Neural cell (in vitro differentiated cells): Measurements from ENCODE around the gene AP2B1. TPM values are rescaled to one million over a fixed set of nuclear protein-coding genes. Genes with fewer than 3 reads are reported as not detected.

Source experiments
- H2AFZ ChIP-seq: fragments of 200-600, 300-800 bp; sonication (generic), shearing (Covaris generic); 2 replicates; pipeline ENCODE4 v1.6.0; 2014; ENCODE audit warnings: low read depth, mild to moderate bottlenecking, antibody characterized with exemption, low read length, moderate library complexity
- H3F3A ChIP-seq: fragments of 200-600 bp; shearing (Covaris generic); 2 replicates; pipeline ENCODE4 v1.6.1; 2016; ENCODE audit warnings: mild to moderate bottlenecking, moderate library complexity, mixed read lengths, antibody characterized with exemption, low read length; ENCODE audit not compliant: insufficient read depth, poor library complexity, severe bottlenecking
- H3K27ac ChIP-seq: fragments of 200-600, 300-800 bp; sonication (generic), shearing (Covaris generic); 2 replicates; pipeline ENCODE4 v1.5.1; 2014; ENCODE audit warnings: mild to moderate bottlenecking, low read length, moderate library complexity
- H3K27me3 ChIP-seq: fragments of 300-800, 200-600 bp; sonication (generic), shearing (Covaris generic); 2 replicates; pipeline ENCODE4 v1.6.0; 2014; ENCODE audit warnings: mild to moderate bottlenecking, low read depth, low read length, moderate library complexity; ENCODE audit not compliant: insufficient read depth
- H3K36me3 ChIP-seq: fragments of 300-800, 200-600 bp; sonication (generic), shearing (Covaris generic); 2 replicates; pipeline ENCODE4 v1.5.1; 2014; ENCODE audit warnings: mild to moderate bottlenecking, antibody characterized with exemption, low read length, moderate library complexity; ENCODE audit not compliant: insufficient read depth
- H3K4me2 ChIP-seq: fragments of 300-800, 200-600 bp; sonication (generic), shearing (Covaris generic); 2 replicates; pipeline ENCODE4 v1.6.0; 2014; ENCODE audit warnings: mild to moderate bottlenecking, low read length
- H3K4me3 ChIP-seq: fragments of 300-800, 200-600 bp; sonication (generic), shearing (Covaris generic); 2 replicates; pipeline ENCODE4 v1.5.1; 2014; ENCODE audit warnings: mild to moderate bottlenecking, low read length, moderate library complexity
- H3K79me2 ChIP-seq: fragments of 200-600 bp; shearing (Covaris generic); replicated peaks from 2 replicates; pipeline ENCODE4 v1.6.0; 2014; ENCODE audit warnings: mild to moderate bottlenecking, low read length, moderate library complexity; ENCODE audit not compliant: insufficient read depth
- H3K9ac ChIP-seq: fragments of 300-800, 200-600 bp; sonication (generic), shearing (Covaris generic); 2 replicates; pipeline ENCODE4 v1.6.1; 2016; ENCODE audit warnings: mild to moderate bottlenecking, low read length, mixed read lengths
- H3K9me2 ChIP-seq: fragments of 200-600 bp; shearing (Covaris generic); 2 replicates; pipeline ENCODE4 v1.6.1; 2016; ENCODE audit warnings: mild to moderate bottlenecking, low read length, mixed read lengths; ENCODE audit not compliant: insufficient read depth
- H3K9me3 ChIP-seq: fragments of 200-600, 300-800 bp; sonication (generic), shearing (Covaris generic); 2 replicates; pipeline ENCODE4 v1.6.1; 2016; ENCODE audit warnings: mild to moderate bottlenecking, mixed run types, low read length, moderate library complexity, mixed read lengths
- H4K20me1 ChIP-seq: fragments of 200-600 bp; shearing (Covaris generic); 2 replicates; pipeline ENCODE4 v1.6.1; 2016; ENCODE audit warnings: mild to moderate bottlenecking, mixed run types; ENCODE audit not compliant: insufficient read depth
- EP300 ChIP-seq: fragments of 450-650 bp; conservative IDR thresholded peaks from 2 replicates; pipeline ENCODE4 v1.6.1; 2014; ENCODE audit warnings: antibody characterized with exemption, mild to moderate bottlenecking, moderate library complexity; ENCODE audit not compliant: poor library complexity, severe bottlenecking
- EZH2 ChIP-seq: fragments of 200-600, 300-800 bp; shearing (Covaris generic), sonication (generic); IDR thresholded peaks from 2 replicates; pipeline ENCODE4 v1.6.1; 2014; ENCODE audit warnings: antibody characterized with exemption, low read length, borderline replicate concordance, mild to moderate bottlenecking; ENCODE audit not compliant: insufficient read depth, poor library complexity, severe bottlenecking
- MXI1 ChIP-seq: fragments of 450-650 bp; conservative IDR thresholded peaks from 2 replicates; pipeline ENCODE4 v1.6.1; 2014; ENCODE audit warnings: antibody characterized with exemption, mild to moderate bottlenecking; ENCODE audit not compliant: poor library complexity, severe bottlenecking
- POLR2AphosphoS5 ChIP-seq: IDR thresholded peaks from 2 replicates; pipeline ENCODE4 v1.6.1; 2012
- RAD21 ChIP-seq: fragments of 450-650 bp; conservative IDR thresholded peaks from 2 replicates; pipeline ENCODE4 v1.6.1; 2014; ENCODE audit warnings: antibody characterized with exemption, mild to moderate bottlenecking, moderate library complexity
- REST ChIP-seq: IDR thresholded peaks from 2 replicates; pipeline ENCODE4 v1.6.1; 2012; ENCODE audit warnings: borderline replicate concordance
- SMC3 ChIP-seq: fragments of 450-650 bp; conservative IDR thresholded peaks from 2 replicates; pipeline ENCODE4 v1.6.1; 2014; ENCODE audit warnings: antibody characterized with exemption, mild to moderate bottlenecking, moderate library complexity; ENCODE audit not compliant: poor library complexity
- TAF1 ChIP-seq: IDR thresholded peaks from 2 replicates; pipeline ENCODE4 v1.6.1; 2012; ENCODE audit warnings: low read depth
- polyA plus RNA-seq: library from polyadenylated mRNA; depleted of rRNA; stranded (reverse); fragments of >200 nt; gene quantifications from 2 replicates; pipeline ENCODE4 v1.2.3, GENCODE V29; 2014
- TF ChIP-seq, protein P1 (sequence below): fragments of 450-650 bp; IDR thresholded peaks from 2 replicates; pipeline ENCODE4 v1.5.1; 2014; ENCODE audit warnings: antibody characterized with exemption, mild to moderate bottlenecking, moderate library complexity; ENCODE audit not compliant: poor library complexity, severe bottlenecking

The AP2B1 gene
- polyA plus RNA-seq, 1 donor from 2014 or later = 59.5 TPM

GRCh38 chr17:35710950-35711349, 123.8 kb downstream of the AP2B1 start:
- Histone ChIP-seq H4K20me1 (no peaks in the 10 kb centered on the region), H3K9me2 (no peaks in the 10 kb centered on the region), H3K9me3 (no peaks in the 10 kb centered on the region), H3K4me2 (no peak overlapping the region), H3K36me3 (no peaks in the 10 kb centered on the region), H3F3A (no peaks in the 10 kb centered on the region), H3K4me3 (no peak overlapping the region), H3K27me3 (no peaks in the 10 kb centered on the region), H3K27ac (no peak overlapping the region), H3K9ac (no peak overlapping the region), H2AFZ (no peak overlapping the region), H3K79me2 (no peaks in the 10 kb centered on the region)
- TF ChIP-seq SMC3 = no peak
- TF ChIP-seq, protein P1, sequence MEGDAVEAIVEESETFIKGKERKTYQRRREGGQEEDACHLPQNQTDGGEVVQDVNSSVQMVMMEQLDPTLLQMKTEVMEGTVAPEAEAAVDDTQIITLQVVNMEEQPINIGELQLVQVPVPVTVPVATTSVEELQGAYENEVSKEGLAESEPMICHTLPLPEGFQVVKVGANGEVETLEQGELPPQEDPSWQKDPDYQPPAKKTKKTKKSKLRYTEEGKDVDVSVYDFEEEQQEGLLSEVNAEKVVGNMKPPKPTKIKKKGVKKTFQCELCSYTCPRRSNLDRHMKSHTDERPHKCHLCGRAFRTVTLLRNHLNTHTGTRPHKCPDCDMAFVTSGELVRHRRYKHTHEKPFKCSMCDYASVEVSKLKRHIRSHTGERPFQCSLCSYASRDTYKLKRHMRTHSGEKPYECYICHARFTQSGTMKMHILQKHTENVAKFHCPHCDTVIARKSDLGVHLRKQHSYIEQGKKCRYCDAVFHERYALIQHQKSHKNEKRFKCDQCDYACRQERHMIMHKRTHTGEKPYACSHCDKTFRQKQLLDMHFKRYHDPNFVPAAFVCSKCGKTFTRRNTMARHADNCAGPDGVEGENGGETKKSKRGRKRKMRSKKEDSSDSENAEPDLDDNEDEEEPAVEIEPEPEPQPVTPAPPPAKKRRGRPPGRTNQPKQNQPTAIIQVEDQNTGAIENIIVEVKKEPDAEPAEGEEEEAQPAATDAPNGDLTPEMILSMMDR = no peak
- no peak for TF ChIP-seq TAF1
- TF ChIP-seq RAD21 = no peak
- TF ChIP-seq POLR2AphosphoS5 = no peak
- no peak for TF ChIP-seq REST
- TF ChIP-seq EZH2 = no peak

GRCh38 chr17:35713069-35713728, 126.1 kb downstream of the AP2B1 start:
- H3K9me3 ChIP-seq = no peaks in the 10 kb centered on the region
- no peak overlapping the region for H3K27ac ChIP-seq
- H3K9ac ChIP-seq = no peak overlapping the region
- H4K20me1 ChIP-seq = no peaks in the 10 kb centered on the region
- peaks cover 12% of the 10 kb centered on the region for H3K36me3 ChIP-seq
- no peak overlapping the region for H2AFZ ChIP-seq
- H3K4me2 ChIP-seq = no peak overlapping the region
- H3K79me2 ChIP-seq = no peaks in the 10 kb centered on the region
- no peaks in the 10 kb centered on the region for H3K27me3 ChIP-seq
- TF ChIP-seq EZH2 = no peak
- TF ChIP-seq POLR2AphosphoS5 = no peak
- no peak for TF ChIP-seq TAF1
- no peak for TF ChIP-seq REST
- TF ChIP-seq SMC3 = no peak
- no peak for TF ChIP-seq MXI1
- TF ChIP-seq EP300 = no peak
- TF ChIP-seq, protein P1 = no peak
- TF ChIP-seq RAD21 = no peak
- H3F3A ChIP-seq = no peaks in the 10 kb centered on the region
- no peak overlapping the region for H3K4me3 ChIP-seq
- H3K9me2 ChIP-seq = no peaks in the 10 kb centered on the region
